Stomach (tissue), 9 donors: ENCODE results near the gene FBXO3. TPM values are rescaled to one million over a fixed set of nuclear protein-coding genes. Genes with fewer than 3 reads are reported as not detected.
"Not testable (repeated sequence)": the region's sequence is repeated elsewhere in the genome, so short reads cannot be mapped to it uniquely, and the experiment has no call there.

Source experiments
- DNase-seq, 2 donors: peaks; one replicate each; pipeline versions ENCODE4 v3.0.0 to v3.0.0-alpha.2; 2013 to 2019
- H3K27ac ChIP-seq, 5 donors: fragments of 200-600 bp in 4 of 5; sonication (generic) in 4 of 5; one replicate each; pipeline ENCODE4 v1.5.1; 2013 to 2019; ENCODE audit warnings: mild to moderate bottlenecking in 1 of 5, moderate library complexity in 1 of 5
- H3K27me3 ChIP-seq, 3 donors: fragments of 200-600 bp; sonication (generic); one replicate each; pipeline ENCODE4 v1.5.1; 2017 to 2019; ENCODE audit warnings: mixed run types in 1 of 3
- H3K36me3 ChIP-seq, 4 donors: fragments of 200-600 bp; sonication (generic); 1 replicate in 3 of 4; 2 replicates in 1 of 4; pipeline ENCODE4 v1.5.1; 2016 to 2019
- H3K4me1 ChIP-seq, 4 donors: fragments of 200-600 bp; sonication (generic); one replicate each; pipeline ENCODE4 v1.5.1; 2016 to 2019
- H3K4me3 ChIP-seq, 4 donors: fragments of 200-600 bp; sonication (generic) in 3 of 4; one replicate each; pipeline ENCODE4 v1.5.1; 2016 to 2019; ENCODE audit warnings: mild to moderate bottlenecking in 1 of 4
- H3K9me3 ChIP-seq, 4 donors: fragments of 200-600 bp; sonication (generic); one replicate each; pipeline ENCODE4 v1.5.1; 2016 to 2019
- CTCF ChIP-seq, 7 experiments: fragments of 450-650 bp in 4 of 7; fragments of 200-600 bp in 3 of 7; sonication (generic) in 3 of 7; IDR thresholded peaks; one replicate each; pipeline ENCODE4 v1.5.1; 2016 to 2019; ENCODE audit warnings: antibody characterized with exemption in 7 of 7, control low read depth in 2 of 7, mild to moderate bottlenecking in 1 of 7
- EP300 ChIP-seq: sonication (generic); formaldehyde crosslinking; IDR thresholded peaks from one replicate; pipeline ENCODE4 v1.6.1; 2017; ENCODE audit warnings: antibody characterized with exemption
- POLR2A ChIP-seq, 4 donors: fragments of 450-650 bp; IDR thresholded peaks; one replicate each; pipeline ENCODE4 v1.6.1; 2016; ENCODE audit warnings: antibody characterized with exemption in 4 of 4, control low read depth in 2 of 4, mild to moderate bottlenecking in 1 of 4, moderate library complexity in 1 of 4
- POLR2AphosphoS5 ChIP-seq, 3 donors: sonication (generic); formaldehyde crosslinking; IDR thresholded peaks; one replicate each; pipeline ENCODE4 v1.6.1; 2016; ENCODE audit warnings: antibody characterized with exemption in 3 of 3
- WGBS, 5 donors: extraction: QIAGEN DNeasy Blood & Tissue Kit in 3 of 5; methylation state at CpG; one replicate each; pipeline versions ENCODE4 v1.1.5 to v1.1.7; 2013 to 2018; 5-methylcytosine and 5-hydroxymethylcytosine counted together
- intact Hi-C: fragments of 100-400 bp; cut with DNase I; formaldehyde crosslinking; loops from one replicate; pipeline ENCODE4 v1.15.1; 2023; ENCODE audit warnings: low total_unique reads
- polyA plus RNA-seq, 3 donors: library from polyadenylated mRNA; stranded (reverse); fragments of 200-250 nt; gene quantifications; one replicate each; pipeline ENCODE4 v1.2.3, GENCODE V29; 2013
- total RNA-seq, 5 donors: library from RNA; depleted of rRNA; stranded (reverse); fragments of >200 nt; gene quantifications; one replicate each; pipeline versions ENCODE4 v1.1.0 to v1.2.3, GENCODE V29; 2014 to 2016
- donor health status: healthy with polysubstance abuse.
- donor health status: Bipolar disorder and iron deficiency.
- donor health status: healthy.

Gene FBXO3
- total and polyA plus RNA-seq, 8 donors = 4.9 to 63.0 (median 25.3) TPM

GRCh38 chr11:33708985-33709384 is 65.3 kb downstream of the FBXO3 start:
- H3K27ac ChIP-seq = peak overlapping the region in 1 of 5 donors; percentile 88

GRCh38 chr11:33707831-33708230 is 66.5 kb downstream of the FBXO3 start:
- H3K27me3 ChIP-seq, H3K4me3 ChIP-seq, H3K9me3 ChIP-seq, DNase-seq, intact Hi-C loops: not testable (repeated sequence)
- TF ChIP-seq POLR2AphosphoS5 (IDR thresholded peaks at IDR 0.05) = peak in 1 of 3 donors; percentile 46
- H3K36me3 ChIP-seq = peaks cover 25 to 74% (median 64%) of the 10 kb centered on the region in 4 donors
- peaks cover 3 to 78% (median 29%) of the 10 kb centered on the region in 4 donors for H3K4me1 ChIP-seq
- peak overlapping the region in 4 of 5 donors; percentile 46 to 90 (median 88) for H3K27ac ChIP-seq
- WGBS, 5 donors = 67 to 100% (median 86%) methylated on average over 1 to 2 of the region's 2 CpGs; no CpG with 5 or more reads in 1 of the 5 donors

More at GRCh38 chr11:33708985-33709384, 65.3 kb downstream of the FBXO3 start:
- H3K9me3 ChIP-seq = no peaks in the 10 kb centered on the region
- peaks cover 28 to 83% (median 75%) of the 10 kb centered on the region in 4 donors for H3K36me3 ChIP-seq
- TF ChIP-seq POLR2AphosphoS5 (IDR thresholded peaks at IDR 0.05) (no peak), POLR2A (IDR thresholded peaks at IDR 0.05) (no peak), CTCF (IDR thresholded peaks at IDR 0.05) (no peak), EP300 (no peak)
- no peaks in the 10 kb centered on the region for H3K27me3 ChIP-seq
- intact Hi-C loops = no loop called here
- DNase-seq = no peak
- WGBS, 5 donors = 65 to 92% (median 77%) methylated on average over 1 of the region's 1 CpG
- H3K4me1 ChIP-seq = peaks cover 10 to 78% (median 30%) of the 10 kb centered on the region in 4 donors
- H3K4me3 ChIP-seq = no peak overlapping the region

- Histone ChIP-seq H3K9me3 (no peaks in the 10 kb centered on the region), H3K27ac (peak overlapping the region; percentile 36 to 90 (median 87)), H3K27me3 (no peaks in the 10 kb centered on the region), H3K4me3 (no peak overlapping the region), H3K4me1 (peaks cover 8 to 80% (median 36%) of the 10 kb centered on the region in 4 donors), H3K36me3 (peaks cover 20 to 65% (median 57%) of the 10 kb centered on the region in 4 donors)
- intact Hi-C loops = no loop called here
- TF ChIP-seq EP300 = no peak
- TF ChIP-seq CTCF (IDR thresholded peaks at IDR 0.05) = no peak
- TF ChIP-seq POLR2A (IDR thresholded peaks at IDR 0.05) = no peak
- TF ChIP-seq POLR2AphosphoS5 (IDR thresholded peaks at IDR 0.05) = no peak
- DNase-seq = no peak
- 83 to 98% (median 91%) methylated on average over 2 of the region's 2 CpGs for WGBS, 5 donors
Observed at GRCh38 chr11:33706966-33707365, 67.4 kb downstream of the FBXO3 start.

GRCh38 chr11:33706546-33706945 is 67.8 kb downstream of the FBXO3 start:
- Histone ChIP-seq H3K9me3 (no peaks in the 10 kb centered on the region), H3K27me3 (no peaks in the 10 kb centered on the region), H3K36me3 (peaks cover 20 to 62% (median 53%) of the 10 kb centered on the region in 4 donors), H3K27ac (peak overlapping the region; percentile 36 to 90 (median 87)), H3K4me3 (no peak overlapping the region), H3K4me1 (peaks cover 12 to 84% (median 40%) of the 10 kb centered on the region in 4 donors)
- intact Hi-C loops = no loop called here
- TF ChIP-seq POLR2A (IDR thresholded peaks at IDR 0.05) (no peak), EP300 (no peak), CTCF (IDR thresholded peaks at IDR 0.05) (no peak), POLR2AphosphoS5 (IDR thresholded peaks at IDR 0.05) (no peak)
- WGBS, 5 donors = 35 to 44% (median 37%) methylated on average over 2 of the region's 2 CpGs
- no peak for DNase-seq
